GM10248 (cell line): ENCODE results near the gene TEX29.

Source experiments
- CTCF ChIA-PET: fragments of 300-600 bp; sonication (Branson Sonifier 250); formaldehyde crosslinking; extraction: SDS; loops from one replicate; lab custom pipeline; 2021; ENCODE audit warnings: antibody characterized with exemption; lab: Yijun Ruan, JAX
- POLR2A ChIA-PET: fragments of 350-650 bp; sonication (Branson Sonifier 250); formaldehyde crosslinking; extraction: SDS; loops from one replicate; lab custom pipeline; 2020; ENCODE audit warnings: antibody characterized with exemption; lab: Yijun Ruan, JAX
- DNase-seq: peaks from one replicate; pipeline ENCODE4 v3.0.0; 2012; ENCODE audit errors: extremely low spot score
- CTCF ChIP-seq: IDR thresholded peaks from 2 replicates; pipeline ENCODE4 v1.5.1; 2012; ENCODE audit warnings: mild to moderate bottlenecking, low read depth; ENCODE audit errors: extremely low read depth, missing control alignments, control extremely low read depth

The TEX29 gene

GRCh38 chr13:111287201-111287600, 33.2 kb upstream of the TEX29 start:
- ChIA-PET CTCF (interaction anchor here (1.0 to 1.7 kb wide), 3 partner anchors 10 to 14 kb away, joined by 3 to 5 read pairs (median 3); no protein-coding TSS in a partner anchor), POLR2A (no interaction called here)
- no peak for DNase-seq
- TF ChIP-seq CTCF: no peak

GRCh38 chr13:111288276-111288675, 32.2 kb upstream of the TEX29 start:
- CTCF ChIA-PET: no interaction called here

GRCh38 chr13:111289251-111289650, 31.2 kb upstream of the TEX29 start:
- ChIA-PET POLR2A (no interaction called here), CTCF (no interaction called here)
- DNase-seq: no peak
- no peak for TF ChIP-seq CTCF

More at GRCh38 chr13:111288276-111288675, 32.2 kb upstream of the TEX29 start:
- no peak for DNase-seq
- POLR2A ChIA-PET: no interaction called here
- TF ChIP-seq CTCF: no peak

- POLR2A ChIA-PET: no interaction called here
- CTCF ChIA-PET: interaction anchor here (1.2 to 1.3 kb wide), 2 partner anchors 12 to 224 kb away, joined by 4 to 5 read pairs; no protein-coding TSS in a partner anchor
- DNase-seq: no peak
- no peak for TF ChIP-seq CTCF
Measured at GRCh38 chr13:111291908-111292307, 28.5 kb upstream of the TEX29 start.

- ChIA-PET POLR2A (no interaction called here), CTCF (interaction anchor here (1.3 to 1.4 kb wide), 2 partner anchors 8 to 225 kb away, joined by 3 to 5 read pairs; no protein-coding TSS in a partner anchor)
- no peak for TF ChIP-seq CTCF
- DNase-seq: no peak
Measured at GRCh38 chr13:111292710-111293485, 27.5 kb upstream of the TEX29 start.

GRCh38 chr13:111295886-111296285, 24.6 kb upstream of the TEX29 start:
- POLR2A ChIA-PET: no interaction called here
- CTCF ChIA-PET: no interaction called here
- no peak for DNase-seq
- no peak for TF ChIP-seq CTCF
